Gastroesophageal sphincter (tissue), 3 donors: Measurements from ENCODE around the gene HECW1.

Source experiments
- EP300 ChIP-seq: sonication (generic); formaldehyde crosslinking; IDR thresholded peaks from one replicate; pipeline ENCODE4 v1.6.1; 2017; ENCODE audit warnings: antibody characterized with exemption, mild to moderate bottlenecking
- TF ChIP-seq, protein P1 (sequence below), 4 experiments: fragments of 200-600 bp in 2 of 4; fragments of 450-650 bp in 2 of 4; sonication (generic) in 1 of 4; IDR thresholded peaks; one replicate each; pipeline ENCODE4 v1.5.1; 2017 to 2019; ENCODE audit warnings: antibody characterized with exemption in 4 of 4, mild to moderate bottlenecking in 2 of 4, moderate library complexity in 2 of 4

DNA sequence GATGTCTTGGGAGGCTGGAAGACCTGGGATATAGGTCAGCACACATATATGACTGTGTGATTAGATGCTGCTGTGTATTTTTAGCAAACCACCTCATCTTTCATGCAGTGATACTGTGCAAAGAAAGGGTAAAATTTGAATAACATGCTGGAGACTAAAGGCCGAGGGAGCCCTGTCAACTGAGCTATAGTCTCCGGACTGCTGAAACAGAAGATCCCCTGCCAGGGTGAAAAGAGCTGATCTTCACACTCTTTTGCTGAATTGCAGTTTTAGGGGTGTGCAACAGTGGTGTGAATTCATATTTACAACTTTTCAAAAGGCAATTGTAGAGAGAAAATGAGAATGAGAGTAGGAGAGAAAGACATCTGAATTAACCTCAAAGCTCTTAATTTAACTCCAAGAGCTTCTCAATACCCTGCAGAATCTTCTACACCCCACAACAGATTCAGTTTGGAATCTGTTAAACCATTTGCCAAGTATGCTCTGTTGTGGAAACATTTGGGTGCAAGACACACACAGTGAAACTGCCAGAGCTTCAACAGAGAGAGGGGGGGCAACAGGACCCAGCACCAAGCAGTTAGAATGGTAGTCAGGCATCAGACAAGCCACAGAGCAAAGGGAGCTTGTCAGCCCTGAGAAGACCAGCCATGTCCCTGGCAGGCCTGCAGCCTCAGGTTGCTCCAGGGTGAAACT, 280.3 kb downstream of the HECW1 start:
- TF ChIP-seq, protein P1, sequence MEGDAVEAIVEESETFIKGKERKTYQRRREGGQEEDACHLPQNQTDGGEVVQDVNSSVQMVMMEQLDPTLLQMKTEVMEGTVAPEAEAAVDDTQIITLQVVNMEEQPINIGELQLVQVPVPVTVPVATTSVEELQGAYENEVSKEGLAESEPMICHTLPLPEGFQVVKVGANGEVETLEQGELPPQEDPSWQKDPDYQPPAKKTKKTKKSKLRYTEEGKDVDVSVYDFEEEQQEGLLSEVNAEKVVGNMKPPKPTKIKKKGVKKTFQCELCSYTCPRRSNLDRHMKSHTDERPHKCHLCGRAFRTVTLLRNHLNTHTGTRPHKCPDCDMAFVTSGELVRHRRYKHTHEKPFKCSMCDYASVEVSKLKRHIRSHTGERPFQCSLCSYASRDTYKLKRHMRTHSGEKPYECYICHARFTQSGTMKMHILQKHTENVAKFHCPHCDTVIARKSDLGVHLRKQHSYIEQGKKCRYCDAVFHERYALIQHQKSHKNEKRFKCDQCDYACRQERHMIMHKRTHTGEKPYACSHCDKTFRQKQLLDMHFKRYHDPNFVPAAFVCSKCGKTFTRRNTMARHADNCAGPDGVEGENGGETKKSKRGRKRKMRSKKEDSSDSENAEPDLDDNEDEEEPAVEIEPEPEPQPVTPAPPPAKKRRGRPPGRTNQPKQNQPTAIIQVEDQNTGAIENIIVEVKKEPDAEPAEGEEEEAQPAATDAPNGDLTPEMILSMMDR (IDR thresholded peaks at IDR 0.05): no peak
- TF ChIP-seq EP300: no peak
